Fibroblast of skin of left quadriceps (primary cell): Measurements from ENCODE around the gene TMEM35A.
"Not testable (repeated sequence)": the region's sequence is repeated elsewhere in the genome, so short reads cannot be mapped to it uniquely, and the experiment has no call there.

Experiments
- DNase-seq, 2 experiments: peaks; one replicate each; pipeline ENCODE4 v3.0.0-alpha.2; 2013; ENCODE audit warnings: low read depth in 2 of 2

Gene TMEM35A, protein sequence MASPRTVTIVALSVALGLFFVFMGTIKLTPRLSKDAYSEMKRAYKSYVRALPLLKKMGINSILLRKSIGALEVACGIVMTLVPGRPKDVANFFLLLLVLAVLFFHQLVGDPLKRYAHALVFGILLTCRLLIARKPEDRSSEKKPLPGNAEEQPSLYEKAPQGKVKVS

DNA sequence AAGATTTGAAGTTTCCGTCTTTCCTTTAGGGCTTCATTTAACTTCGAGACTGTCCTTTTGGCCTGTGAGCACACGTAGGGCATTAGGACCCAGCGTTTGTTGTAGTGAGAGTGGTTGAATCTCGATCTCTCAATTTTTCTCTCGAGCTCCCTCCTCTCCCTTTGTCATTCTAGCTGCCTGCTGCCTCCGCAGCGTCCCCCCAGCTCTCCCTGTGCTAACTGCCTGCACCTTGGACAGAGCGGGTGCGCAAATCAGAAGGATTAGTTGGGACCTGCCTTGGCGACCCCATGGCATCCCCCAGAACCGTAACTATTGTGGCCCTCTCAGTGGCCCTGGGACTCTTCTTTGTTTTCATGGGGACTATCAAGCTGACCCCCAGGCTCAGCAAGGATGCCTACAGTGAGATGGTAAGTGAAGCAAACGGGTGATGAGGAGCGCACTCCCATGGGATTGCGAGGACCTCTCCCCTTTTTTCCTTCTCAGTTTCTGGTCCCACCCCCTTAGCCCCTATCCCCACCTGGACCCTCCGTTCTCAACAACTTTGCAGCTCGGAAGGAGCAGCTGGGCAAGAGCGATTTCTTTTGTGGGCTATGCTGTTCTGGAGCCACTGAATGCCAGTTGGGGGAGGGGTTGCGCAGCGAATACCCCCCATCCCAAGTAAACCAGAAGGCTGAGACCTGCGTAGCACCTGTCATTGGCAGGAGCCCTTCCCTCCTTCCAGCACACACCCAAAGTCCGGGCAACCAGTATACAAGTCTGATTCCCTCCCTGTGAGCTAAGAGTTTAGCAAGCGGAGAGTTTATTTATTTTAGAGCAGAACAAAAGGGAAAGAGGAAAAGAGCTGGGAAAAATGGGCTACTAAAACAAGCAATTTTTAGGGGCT is at the start of gene TMEM35A:
TSS of gene TMEM35A (plus strand) at position 164 of the 883 bp plus-strand sequence. CDS start at position 288, 124 bp downstream.
- no peak for DNase-seq

DNA sequence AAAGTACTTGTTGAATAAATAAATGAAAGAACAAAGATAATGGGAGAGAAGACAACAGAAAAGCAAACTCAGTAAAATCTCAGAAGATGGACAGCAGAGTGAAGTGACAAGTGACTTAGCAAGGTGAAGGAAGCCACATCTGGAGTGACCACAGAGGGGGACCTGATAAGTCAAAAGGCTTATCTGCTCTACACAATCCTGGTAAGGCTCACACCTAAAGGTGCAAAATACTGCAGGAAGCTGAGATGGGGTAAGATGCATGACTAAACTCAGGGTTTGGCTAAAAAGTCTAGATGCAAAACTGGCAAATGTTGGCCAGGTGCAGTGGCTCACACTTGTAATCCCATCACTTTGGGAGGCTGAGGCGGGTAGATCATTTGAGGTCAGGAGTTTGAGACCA is 49.0 kb upstream of the TMEM35A start:
- no peak for DNase-seq

DNA sequence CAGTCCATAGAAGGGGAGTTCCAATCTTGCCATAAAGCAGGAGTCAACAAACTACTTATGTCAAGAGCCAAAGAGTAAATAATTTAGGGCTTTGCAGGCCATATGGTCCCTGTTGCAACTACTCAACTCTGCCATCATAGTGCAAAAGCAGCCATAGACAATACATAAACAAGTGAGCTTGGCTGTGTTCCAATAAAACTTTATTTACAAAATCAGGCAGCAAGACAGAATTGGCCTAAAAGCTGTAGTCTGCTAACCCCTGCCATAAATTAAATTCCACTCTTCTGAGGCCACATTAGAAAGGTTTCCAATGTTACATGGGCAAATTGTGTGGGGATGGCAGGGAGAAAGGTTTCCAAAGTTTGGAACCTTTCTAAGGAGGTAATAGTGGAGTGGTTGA is 41.4 kb upstream of the TMEM35A start:
- DNase-seq = no peak

DNA sequence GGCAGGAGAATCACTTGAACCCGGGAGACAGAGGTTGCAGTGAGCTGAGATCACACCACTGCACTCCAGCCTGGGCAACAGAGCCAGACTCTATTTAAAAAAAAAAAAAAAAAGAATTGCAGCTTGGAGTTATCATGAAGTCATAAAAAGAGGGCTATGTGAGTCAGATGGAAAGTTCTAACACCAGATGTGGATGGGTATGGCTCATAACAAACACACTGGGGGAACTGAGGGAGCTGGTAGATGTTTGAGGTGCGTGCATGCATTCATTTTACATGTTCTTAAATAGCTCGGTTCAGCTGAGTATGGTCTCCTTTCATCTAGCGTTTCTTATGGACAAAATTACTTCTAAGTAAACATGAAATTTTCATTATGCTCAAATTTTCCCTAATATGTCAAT is 38.5 kb upstream of the TMEM35A start:
- DNase-seq = no peak

DNA sequence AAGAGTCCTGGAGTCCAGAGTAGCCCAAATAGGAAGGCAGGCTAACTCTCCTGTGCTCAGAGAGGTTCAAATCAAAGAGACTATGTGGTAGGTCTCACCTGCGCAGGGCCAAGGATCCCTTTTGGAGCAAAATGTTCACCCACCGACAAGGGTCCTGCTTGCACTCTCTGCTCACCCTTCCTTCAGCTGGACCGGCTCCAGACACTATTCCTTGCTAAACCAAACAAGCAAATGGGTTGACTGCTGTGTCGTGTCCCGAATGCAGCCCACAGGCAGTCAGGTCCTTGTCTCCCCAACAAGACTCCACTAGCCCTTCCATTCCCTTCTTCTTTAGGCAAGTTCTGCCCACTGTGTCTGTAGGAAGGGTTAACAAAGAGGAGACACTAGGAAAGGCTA is 27.5 kb upstream of the TMEM35A start:
- no peak for DNase-seq

DNA sequence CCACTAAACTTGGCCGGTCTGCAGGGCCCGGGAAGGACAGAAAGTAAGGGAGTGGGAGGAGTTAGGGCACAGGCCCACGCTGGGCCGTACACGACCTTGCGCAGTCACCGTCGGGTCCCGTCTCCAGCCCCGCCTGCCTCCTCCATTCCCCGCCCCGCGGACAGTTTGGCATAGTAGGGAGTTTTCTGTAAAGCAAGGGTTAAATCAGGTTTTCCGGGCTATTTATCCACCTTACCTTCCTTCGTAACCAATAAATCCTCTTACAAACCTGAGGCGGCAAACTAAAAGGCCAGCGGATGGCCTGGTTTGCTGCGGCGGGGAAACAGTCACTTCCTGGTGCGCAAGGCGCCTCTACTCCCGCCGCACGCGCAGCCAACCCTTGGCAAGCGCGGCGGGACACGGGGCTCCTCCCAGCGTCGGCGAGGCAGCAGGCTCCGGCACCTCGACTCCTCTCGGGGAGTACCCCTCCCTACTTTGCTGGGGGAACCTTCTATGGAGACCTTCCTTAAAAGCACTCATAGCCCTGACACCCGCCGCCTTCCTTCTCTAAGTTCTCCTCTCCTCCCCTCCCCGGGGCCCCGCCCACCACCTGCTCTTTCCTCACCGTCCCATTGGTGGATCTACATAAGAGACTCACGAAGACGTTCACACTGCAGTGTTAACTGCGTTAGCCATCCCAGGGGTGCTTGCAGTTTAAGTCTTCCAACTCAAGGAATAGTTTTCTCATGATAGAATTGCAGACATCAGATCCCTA is 27.0 kb upstream of the TMEM35A start, which contains the start of gene TRMT2B:
TSS of gene TRMT2B (minus strand) at position 563 of the 754 bp plus-strand sequence. CDS start 9,822 bp downstream, outside the sequence.
- DNase-seq = no peak

DNA sequence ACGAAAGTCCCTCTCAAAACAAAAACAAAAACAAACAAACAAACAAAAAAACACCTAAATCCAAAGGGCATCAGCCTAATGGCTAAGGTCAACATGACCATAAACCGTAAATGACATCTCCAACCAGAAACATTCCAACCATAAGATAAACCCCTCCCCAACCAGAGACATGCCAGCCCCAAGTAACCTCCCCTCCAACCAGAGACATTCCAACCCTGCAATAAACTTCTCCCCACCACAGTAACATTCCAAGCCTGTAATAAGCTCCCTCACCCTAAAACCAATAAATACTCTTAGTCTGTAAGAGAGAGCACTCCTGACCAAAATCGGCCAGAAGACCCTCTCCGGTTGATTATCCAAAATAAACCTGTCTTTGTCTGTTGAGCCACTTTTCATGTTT is 22.1 kb upstream of the TMEM35A start:
- DNase-seq = not testable (repeated sequence)

DNA sequence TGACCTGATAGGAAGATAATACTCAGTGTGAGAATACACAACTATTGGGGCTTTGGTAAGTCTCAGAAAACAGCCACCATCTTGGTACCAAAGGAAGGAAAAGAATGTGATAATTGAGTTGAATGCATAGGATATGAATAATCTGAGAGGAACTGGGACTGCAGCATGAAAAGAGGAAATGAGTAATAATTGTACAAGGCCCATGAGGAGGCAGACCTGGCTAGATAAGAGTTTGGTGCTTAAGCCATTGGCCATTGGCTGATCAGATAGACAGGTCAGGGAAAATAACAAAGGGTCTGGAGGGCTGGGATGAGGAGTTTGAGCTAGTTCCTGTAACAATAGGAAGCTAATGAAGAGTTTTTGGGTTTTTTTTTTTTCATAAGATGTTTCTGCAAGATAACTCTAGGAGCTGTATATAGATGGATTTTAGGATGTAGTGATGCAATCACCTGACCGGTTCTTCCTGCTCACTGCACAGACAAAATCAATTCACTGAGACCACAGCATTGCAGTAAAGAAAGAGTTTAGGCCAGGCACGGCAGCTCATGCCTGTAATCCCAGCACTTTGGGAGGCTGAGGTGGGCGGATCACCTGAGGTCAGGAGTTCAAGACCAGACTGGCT is 21.5 kb upstream of the TMEM35A start:
- no peak for DNase-seq

DNA sequence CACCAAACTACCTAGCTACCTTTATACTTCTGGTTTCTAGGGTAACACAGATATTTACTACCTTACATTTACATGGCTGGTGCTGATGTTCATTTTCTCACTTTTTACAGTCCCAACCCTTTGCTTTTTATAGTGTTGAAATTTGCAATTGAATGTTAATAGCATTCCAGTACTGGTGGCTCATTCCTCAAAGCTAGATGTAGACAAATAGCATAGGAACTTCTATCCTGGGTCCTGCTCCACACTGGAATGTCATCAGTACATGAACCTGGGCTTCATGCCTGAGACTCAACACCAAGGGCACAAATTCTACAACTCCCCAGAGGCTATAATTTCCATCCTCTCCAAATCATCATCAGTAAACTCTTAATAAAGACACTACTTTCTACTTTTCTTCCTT is 16.5 kb upstream of the TMEM35A start:
- no peak for DNase-seq

DNA sequence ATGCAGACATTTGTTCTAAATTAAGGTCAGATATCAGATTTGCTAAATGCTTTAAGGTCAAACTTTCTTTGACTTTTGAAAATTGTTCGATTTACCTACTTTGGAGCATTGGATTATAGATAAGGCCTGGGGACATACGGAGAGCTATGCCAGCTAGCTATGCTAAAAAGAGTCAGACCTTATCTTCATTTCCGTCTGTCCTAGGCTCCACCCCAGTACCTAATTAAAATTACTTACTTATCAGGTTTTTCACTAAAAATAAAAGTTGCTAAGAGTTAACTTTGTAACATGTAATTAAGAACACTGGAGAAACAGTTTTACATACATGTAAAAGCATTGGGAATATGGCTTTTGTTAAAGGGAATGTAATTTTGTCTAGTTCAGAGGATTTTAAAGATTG is 7.1 kb upstream of the TMEM35A start:
- DNase-seq = no peak

DNA sequence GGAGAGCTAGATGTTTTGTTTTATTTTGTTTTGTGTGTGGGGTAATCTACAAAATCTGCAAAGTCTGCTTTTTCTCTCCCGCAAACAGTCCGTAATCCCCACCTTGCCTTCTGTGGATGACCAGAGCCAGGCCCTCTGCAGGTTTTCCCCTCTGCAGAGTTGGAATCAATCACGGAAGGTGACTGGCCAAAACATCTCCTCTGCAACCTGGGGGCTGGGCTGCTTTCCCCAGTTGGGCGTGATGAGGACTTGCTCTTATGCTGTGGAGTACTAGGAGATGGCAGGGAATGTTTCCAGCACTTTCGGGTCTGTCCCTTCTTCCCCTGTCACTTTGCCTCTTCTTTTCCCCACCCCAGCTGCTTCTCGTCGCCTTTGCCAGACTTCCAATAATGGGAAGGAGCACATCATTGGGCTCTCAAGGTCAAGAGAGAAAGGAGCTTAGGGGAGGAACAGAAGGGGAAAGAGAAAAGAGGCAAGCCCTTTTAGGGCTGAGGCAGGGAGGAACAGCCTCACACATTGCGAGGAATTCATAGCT is 1.1 kb downstream of the TMEM35A start:
- no peak for DNase-seq

DNA sequence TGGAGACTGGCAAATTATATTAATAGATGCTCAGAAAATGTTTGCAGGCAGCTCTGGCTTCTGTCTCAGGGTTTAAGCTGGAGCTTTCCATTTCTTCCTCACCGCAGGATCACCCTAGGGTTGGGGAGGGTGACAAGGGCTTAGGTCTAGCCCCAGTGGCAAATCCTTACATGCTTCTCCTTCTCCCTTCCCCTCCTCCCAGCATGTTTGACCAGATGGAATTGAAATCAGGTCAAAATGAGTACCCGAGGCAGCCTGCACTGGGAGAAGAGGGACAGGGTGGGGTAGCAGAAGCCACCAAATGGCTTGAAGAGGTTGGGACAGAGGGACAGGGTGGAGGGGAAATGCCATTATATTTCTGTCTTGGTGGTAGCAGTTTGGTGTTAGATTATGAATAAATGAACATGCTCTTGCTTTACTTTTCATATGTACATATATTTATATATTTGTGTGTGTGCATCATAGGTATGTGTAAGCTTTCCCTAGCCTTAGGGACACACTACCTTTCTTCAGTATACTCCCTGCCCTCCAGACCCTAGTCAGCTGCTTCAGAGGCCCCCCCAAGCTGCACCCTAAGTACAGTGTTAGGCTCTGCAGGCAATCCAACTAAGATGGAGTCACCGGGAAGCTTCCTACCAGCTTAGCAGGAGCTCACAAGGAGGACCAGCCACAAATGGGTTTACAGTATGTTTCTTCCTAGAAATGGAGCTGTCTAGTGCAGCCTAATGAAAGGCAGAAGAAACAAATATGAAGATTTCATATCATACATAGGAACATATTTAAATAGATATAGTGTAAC is 1.8 kb downstream of the TMEM35A start:
- DNase-seq = no peak

DNA sequence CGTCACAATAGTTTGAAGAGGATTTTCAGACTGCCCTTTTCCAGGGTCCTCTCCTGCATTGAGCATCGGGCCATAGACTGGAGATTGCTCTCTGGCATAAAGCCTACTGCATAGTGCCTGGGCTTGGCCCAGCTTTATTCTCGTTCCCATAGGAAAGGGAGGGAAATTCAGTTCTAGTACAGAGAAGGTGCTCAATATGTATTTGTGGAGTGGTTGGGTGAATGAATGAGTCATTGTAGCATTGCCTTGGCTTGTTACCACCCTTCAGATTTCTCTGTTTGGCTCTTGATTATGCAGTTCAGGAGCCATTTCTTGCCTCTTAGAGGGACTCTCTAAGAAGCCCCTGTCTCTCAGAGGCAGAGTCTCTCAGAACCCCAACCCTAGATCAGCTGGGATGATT is 2.6 kb downstream of the TMEM35A start:
- DNase-seq = no peak

DNA sequence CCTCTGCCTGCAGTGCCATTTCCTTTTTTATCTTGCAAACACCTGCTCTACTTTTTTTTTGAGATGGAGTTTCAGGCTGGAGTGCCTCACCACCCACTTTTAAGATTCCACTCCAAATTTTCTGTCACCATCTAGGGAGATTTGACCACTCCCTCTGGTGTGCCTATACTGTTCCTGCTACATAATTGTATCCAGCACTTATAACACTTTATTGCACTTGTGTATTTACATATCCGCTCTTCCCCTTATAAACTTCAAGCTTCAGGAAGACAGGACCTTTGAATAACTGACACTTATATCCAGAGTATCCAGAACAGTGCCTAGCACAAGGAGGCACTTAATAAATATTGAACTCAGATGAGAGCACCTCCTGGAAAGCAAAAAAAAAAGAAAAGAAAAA is 13.1 kb downstream of the TMEM35A start:
- DNase-seq = no peak

DNA sequence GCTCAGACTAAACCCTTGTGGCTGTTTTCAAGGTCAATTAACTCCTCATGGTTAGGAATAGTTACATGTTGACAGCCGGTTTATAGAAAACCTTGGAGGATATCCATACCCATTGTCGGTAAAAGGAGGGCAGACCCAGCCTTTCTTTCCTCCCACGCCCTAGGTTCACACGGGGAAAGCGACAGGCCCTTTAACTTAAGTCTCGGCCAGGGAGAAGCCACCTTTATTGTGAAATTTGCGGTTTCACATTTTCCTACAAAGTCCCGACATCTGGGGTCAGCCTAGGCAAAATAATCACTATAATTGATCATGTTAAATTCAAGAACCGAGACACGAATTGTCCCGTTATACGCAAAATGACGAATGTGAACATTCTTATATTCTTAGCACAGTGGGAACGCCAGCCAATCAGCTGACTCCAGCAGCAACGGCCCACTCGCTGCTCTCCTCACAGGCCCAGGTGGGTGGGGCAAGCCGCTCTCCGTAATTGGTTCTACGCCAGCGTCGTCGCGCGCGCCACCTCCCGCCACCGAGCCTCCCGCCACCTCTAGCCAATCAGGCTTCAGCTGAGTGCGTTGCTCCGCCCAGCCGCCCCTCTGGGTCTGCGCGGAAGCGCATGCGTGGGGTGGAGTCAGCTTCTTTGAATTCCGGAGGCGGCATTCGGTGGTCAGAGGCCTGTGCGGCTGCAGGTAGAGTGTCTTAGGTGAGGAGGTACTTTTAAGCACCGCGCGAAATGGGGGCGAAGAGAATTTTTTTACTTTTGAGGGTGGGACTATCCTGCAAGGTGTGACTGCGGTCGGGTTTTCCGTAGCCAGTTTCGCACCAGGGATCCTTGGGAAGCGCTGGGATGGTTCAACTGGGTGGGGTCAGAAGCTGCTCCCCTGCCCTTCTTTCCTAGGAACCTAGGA is 19.1 kb downstream of the TMEM35A start, which contains the start of gene CENPI:
TSS of gene CENPI (plus strand) at position 659 of the 908 bp plus-strand sequence. CDS start 2,867 bp downstream, outside the sequence.
- peak; percentile 83 to 86 for DNase-seq

DNA sequence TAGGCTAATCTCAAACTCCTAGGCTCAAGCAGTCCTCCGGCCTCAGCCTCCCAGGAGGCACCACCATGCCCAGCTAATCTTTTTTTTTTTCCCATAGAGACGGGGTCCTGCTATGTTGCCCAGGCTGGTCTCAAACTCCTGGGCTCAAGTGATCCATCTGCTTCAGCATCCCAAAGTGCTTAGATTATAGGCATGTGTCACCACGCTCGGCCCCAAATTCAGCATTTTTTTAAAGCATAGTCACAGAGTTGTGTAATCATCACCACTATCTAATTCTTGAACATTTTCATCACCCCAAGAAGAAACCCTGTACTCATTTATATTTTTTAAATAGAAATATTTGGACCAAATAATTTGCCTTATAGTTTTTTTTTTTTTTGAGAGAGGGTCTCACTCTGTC is 29.6 kb downstream of the TMEM35A start:
- DNase-seq = peak in 1 of 2 experiments; percentile 30

DNA sequence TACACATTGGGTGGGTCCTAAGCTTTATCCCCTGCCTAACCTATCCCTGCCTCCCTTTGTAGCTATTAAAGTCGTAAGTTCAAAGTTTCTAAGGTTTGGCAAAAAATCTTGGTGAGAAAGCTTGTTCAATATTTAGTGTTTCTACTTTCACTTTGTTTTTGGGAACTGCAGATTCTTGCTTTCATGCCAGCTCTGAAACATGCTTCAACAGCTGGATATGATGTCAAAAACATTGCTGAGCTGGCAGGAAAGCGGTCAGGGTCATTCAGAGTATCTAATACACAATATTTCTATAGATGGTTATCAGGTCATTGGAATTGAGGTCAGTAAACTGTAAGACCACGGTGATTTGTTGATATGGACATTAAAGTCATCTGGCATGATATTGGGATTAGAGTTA is 39.0 kb downstream of the TMEM35A start:
- no peak for DNase-seq

DNA sequence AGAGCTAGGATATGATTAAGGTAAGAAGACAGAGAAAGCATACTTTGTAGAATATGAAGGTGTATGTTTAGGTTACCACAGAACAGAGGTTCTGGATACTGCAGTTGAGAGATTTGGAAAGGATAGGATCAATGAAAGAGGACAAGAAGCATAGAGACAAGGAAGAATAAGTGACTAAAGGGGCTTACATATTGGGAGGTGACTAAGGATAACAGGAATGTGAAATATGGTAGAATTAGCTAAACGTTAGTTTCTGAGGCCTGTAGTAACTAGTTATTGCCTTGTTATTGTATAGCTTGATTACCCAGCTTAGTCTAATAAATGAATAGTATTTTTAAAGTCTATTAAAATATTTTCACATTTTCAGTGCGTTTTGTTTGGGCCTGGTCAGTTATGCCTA is 57.6 kb downstream of the TMEM35A start:
- no peak for DNase-seq
